GM21515 (cell line): ENCODE measurements around the gene PXDN.
"Not testable (repeated sequence)": the region's sequence is repeated elsewhere in the genome, so short reads cannot be mapped to it uniquely, and the experiment has no call there.

Experiments used
- ATAC-seq: cut with Tn5 transposase; IDR thresholded peaks from one replicate; pipeline ENCODE4 v1.9.1; 2021; ENCODE audit not compliant: unreplicated experiment

PXDN gene

GRCh38 chr2:1777781-1778180 is 33.5 kb upstream of the PXDN start:
- no peak for ATAC-seq

GRCh38 chr2:1777156-1777555 is 32.8 kb upstream of the PXDN start:
- ATAC-seq, result no peak

DNA sequence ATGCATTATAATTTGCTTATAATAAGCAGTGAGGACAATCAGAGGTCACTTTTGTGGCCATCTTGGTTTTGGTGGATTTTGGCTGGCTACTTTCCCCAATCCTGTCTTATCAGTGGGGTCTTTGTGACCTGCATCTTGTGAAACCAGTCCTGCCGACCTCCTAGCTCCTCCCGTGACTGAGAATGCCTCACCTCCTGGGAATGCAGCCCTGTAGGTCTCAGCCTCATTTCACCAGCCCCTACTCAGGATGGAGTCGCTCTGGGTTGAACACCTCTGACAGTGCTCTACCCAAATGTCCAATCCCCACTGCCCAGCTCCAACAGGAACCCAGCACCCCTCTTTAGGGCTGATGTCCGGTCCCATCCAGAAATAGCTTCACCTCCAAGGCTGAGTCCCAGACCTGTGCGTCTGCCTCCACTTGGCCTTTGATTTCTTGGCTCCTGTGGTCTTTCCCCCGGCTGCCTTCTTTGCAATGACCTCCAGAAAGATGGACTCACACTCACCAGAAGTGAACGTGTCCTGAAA is 31.3 kb upstream of the PXDN start:
- ATAC-seq, result no peak

DNA sequence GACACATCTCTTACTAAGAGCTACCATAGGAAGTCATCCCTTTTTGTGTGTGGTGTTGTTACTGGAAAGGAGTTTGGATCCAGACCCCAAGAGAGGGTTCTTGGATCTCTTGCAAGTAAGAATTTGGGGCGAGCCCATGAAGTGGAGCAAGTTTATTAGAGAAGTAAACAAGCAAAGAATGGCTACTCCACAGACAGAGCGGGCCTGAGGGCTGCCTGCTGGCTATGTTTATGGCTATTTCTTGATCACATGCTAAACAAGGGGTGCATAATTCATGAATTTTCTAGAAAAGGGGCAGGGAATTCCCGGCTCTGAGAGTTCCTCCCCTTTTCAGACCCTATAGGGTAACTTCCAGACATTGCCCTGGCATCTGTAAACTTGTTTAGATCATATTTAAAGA is 30.6 kb upstream of the PXDN start:
- no peak for ATAC-seq

GRCh38 chr2:1773883-1774282 is 29.6 kb upstream of the PXDN start:
- ATAC-seq, result no peak

GRCh38 chr2:1772471-1773267 is 28.4 kb upstream of the PXDN start:
- ATAC-seq, result no peak

GRCh38 chr2:1771626-1772280 is 27.4 kb upstream of the PXDN start:
- ATAC-seq, result no peak

DNA sequence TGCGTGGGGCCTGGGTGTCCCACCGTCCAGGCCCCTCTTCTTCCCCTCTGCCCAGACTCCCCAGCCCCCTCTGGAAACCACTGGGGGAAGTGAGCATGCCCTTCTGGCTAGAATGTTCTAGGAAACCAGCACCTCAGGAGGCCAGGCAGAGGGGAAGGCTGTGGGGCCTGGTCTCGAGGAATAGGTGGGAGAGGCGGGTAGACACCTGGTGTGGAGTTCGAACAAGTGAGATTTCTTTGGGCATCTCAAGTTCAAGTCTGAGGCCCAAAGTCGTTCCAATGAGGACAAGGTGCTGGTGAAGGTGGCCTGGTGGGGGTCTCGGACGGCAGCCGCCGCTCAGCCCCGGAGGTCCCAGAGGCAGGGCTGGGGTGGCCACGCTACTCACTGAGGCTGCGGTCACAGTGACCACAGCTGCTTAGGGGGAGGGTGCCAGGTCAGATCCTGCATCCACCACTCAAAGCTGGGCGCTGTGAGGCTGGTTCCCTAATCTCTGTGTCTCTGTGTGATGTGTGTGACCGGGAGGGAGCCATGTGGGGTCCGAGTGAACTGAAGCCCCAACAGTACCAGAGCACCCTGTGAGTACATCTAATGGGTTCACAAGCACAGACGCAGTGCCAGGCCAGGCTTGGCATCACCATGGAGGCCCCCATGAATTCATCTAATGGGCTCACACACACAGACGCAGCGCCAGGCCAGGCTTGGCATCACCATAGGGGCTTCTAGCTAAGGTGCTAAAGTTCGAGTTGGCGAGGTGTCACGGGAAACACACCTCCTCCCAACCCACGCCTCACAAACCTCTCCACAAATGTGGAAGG is 26.5 kb upstream of the PXDN start:
- ATAC-seq, result no peak

DNA sequence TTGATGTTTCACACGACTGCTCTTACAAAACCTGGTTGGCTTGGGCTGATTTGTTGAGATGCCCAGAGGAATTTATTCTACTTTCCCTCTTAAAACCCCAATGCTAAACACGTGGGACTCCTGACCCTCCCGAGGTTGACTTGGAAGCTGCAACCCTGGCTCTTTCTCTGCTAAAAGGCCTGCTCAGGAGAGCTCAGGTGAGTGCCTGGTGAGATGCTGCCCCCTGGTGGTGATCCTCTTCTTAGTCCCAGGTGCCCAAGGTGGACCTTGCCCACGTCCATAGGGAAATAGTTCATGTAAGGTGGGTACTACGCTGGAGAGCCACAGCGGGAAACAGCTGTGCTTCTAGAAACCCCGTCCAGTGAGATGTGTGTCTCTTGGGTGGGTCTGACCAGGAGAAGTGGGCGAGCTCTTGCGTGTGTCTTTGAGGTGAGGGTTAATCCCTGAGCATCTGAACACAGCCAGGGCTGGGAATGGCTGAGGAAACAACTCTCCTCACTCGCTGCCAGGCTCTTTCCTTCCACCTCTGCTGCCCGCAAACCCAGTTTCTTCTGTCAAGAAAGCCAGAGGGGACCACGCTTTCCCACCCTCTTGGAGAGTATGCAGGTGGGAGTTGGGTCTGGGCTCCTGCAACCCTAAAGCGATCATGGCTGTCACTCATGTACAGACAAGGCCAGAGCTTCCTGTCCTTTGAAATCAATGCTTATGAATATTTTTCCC is 25.5 kb upstream of the PXDN start:
- ATAC-seq, result peak; percentile 56

DNA sequence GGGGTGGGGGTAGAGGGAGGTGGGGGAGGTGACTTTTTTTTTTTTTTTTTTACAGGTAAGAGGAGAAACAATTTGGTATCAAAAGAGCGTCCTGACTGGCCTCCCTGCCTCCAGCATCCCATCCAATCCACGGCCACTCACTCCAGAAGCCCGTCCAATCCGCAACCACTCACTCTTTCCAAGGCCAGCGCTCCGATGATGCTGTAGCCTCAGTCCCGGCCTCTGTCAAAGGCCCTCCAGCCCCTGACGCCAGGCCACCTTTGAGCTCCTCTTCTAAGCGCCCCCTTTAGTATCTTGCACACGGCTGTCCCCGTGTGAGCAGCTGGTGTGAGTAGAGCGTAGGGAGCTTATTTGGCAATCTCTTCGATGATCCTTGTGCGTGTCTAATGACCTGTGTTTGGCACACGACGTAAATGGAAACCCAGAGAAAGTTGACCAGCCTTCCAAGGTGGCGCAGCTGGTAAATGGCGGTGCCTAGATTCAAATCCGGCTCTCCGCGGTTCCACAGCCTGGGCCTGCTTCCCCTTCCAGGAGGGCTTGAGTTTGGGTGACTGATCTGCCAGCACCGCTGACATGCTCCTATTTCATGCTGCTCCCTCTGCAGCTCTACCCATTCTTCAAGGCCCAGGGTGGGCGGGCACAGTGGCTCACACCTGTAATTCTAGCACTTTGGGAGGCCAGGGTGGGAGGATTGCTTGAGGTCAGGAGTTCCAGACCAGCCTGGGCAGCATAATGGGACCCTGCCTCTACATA is 23.8 kb upstream of the PXDN start:
- ATAC-seq, result no peak

- no peak for ATAC-seq
These were observed 22.8 kb upstream of the PXDN start for GRCh38 chr2:1766851-1767811.

DNA sequence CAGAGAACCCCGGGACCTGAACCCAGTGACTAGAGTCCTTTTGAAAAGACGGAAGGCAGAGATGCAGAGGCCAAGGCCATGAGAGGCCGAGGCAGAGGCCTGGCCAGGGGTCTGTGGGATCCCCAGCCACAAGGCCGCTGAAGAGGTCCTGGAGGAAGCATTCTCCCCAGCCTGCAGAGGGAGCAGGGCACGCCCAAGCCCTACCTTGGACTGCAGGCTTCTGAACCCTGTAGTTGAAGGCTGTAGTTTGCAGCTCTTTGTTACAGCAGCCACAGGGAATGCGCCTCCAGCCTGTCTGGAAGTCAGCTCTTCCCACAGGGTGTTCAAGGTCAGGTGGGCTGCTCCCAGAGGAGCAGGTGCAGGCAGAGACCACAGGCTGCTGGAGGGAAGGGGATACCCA is 22.1 kb upstream of the PXDN start:
- no peak for ATAC-seq

GRCh38 chr2:1765201-1765600 is 20.9 kb upstream of the PXDN start:
- not testable (repeated sequence) for ATAC-seq

GRCh38 chr2:1759611-1759930 is 15.3 kb upstream of the PXDN start:
- no peak for ATAC-seq

- no peak for ATAC-seq
These were observed 14.7 kb upstream of the PXDN start for GRCh38 chr2:1758774-1759610.

DNA sequence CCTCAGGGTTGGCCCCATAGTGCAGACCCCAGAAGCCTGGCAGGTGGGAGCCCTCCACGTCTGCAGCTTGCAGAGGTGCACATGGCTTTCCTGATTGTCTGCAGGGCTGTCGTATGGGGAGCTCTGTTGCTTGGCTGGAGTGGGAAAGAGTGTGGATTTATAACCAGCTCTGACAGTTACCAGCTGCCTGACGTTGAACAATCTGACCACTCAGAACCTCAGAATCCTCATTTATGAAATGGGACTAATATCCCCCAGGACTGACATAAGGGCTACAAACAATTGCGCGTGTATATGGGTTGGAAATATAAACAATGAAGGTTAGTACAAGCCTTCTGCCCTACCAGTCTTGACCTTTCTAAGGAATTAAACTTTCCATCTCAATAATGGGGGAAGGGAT is 13.9 kb upstream of the PXDN start:
- no peak for ATAC-seq

DNA sequence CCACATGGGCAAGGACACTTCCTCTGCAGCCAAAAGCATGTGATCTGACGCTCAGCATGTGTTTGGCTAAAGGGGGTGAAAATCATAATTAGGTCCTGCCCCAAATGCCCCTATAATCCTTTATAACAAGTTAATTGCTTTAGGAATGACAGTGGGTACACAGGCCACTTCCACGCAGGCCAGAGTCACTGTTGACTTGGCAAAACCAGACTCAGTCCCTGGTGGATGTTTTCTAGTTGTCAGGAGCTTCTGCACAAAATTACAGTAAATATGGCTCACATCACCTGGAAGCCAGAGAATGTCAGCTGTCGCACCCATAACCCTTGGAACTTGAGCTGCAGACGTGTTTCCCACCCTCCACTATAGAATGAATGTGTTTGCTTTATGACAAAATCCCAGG is 13.3 kb upstream of the PXDN start:
- no peak for ATAC-seq

- ATAC-seq, result not testable (repeated sequence)
These were observed 12.8 kb upstream of the PXDN start for GRCh38 chr2:1757146-1757545.
